Esophagus squamous epithelium (tissue), 5 donors: Measurements from ENCODE around the gene SPPL2B. TPM values are rescaled to one million over a fixed set of nuclear protein-coding genes. Genes with fewer than 3 reads are reported as not detected.
A peak's percentile ranks its signal among the peaks of the same experiment; 100 is the strongest.
"Not testable (repeated sequence)": the region's sequence is repeated elsewhere in the genome, so short reads cannot be mapped to it uniquely, and the experiment has no call there.

Source experiments
- DNase-seq: peaks from one replicate; lab custom pipeline; 2025; lab: John Stamatoyannopoulos, UW
- H3K27ac ChIP-seq, 4 donors: fragments of 200-600 bp; sonication (generic); one replicate each; pipeline ENCODE4 v1.5.1; 2016 to 2019; ENCODE audit warnings: mild to moderate bottlenecking in 1 of 4
- H3K27me3 ChIP-seq, 4 donors: fragments of 200-600 bp; sonication (generic); 1 replicate in 3 of 4; 2 replicates in 1 of 4; pipeline versions ENCODE4 v1.5.1 to v1.6.0; 2017 to 2021; ENCODE audit warnings: antibody characterized with exemption in 1 of 4
- H3K36me3 ChIP-seq, 3 donors: fragments of 200-600 bp; sonication (generic); one replicate each; pipeline ENCODE4 v1.5.1; 2016 to 2019
- H3K4me1 ChIP-seq, 3 donors: fragments of 200-600 bp; sonication (generic); one replicate each; pipeline ENCODE4 v1.5.1; 2017 to 2019
- H3K4me3 ChIP-seq, 4 donors: fragments of 200-600 bp; sonication (generic); 1 replicate in 3 of 4; 2 replicates in 1 of 4; pipeline ENCODE4 v1.5.1; 2016 to 2019; ENCODE audit warnings: mild to moderate bottlenecking in 2 of 4, moderate library complexity in 1 of 4
- H3K9me3 ChIP-seq, 3 donors: fragments of 200-600 bp; sonication (generic); one replicate each; pipeline ENCODE4 v1.5.1; 2016 to 2019
- POLR2A ChIP-seq, 4 donors: fragments of 450-650 bp; IDR thresholded peaks; one replicate each; pipeline ENCODE4 v1.6.1; 2017; ENCODE audit warnings: antibody characterized with exemption in 4 of 4, mild to moderate bottlenecking in 4 of 4, moderate library complexity in 3 of 4
- WGBS, 2 donors: methylation state at CpG; one replicate each; pipeline ENCODE4 v1.1.5; 2018; 5-methylcytosine and 5-hydroxymethylcytosine counted together
- intact Hi-C: fragments of 100-400 bp; cut with DNase I; formaldehyde crosslinking; loops from one replicate; pipeline ENCODE4 v1.15.0; 2022
- total RNA-seq, 4 donors: library from RNA; depleted of rRNA; stranded (reverse); fragments of >200 nt; gene quantifications; one replicate each; pipeline ENCODE4 v1.1.0, GENCODE V29; 2016
- TF ChIP-seq, protein P1 (sequence below), 6 experiments: fragments of 450-650 bp in 4 of 6; fragments of 200-600 bp in 2 of 6; sonication (generic) in 2 of 6; IDR thresholded peaks; one replicate each; pipeline ENCODE4 v1.5.1; 2016 to 2019; ENCODE audit warnings: antibody characterized with exemption in 6 of 6, mild to moderate bottlenecking in 4 of 6, moderate library complexity in 4 of 6
- donor health status: DM: yes; HTN: yes; CAD: no.

The SPPL2B gene, protein sequence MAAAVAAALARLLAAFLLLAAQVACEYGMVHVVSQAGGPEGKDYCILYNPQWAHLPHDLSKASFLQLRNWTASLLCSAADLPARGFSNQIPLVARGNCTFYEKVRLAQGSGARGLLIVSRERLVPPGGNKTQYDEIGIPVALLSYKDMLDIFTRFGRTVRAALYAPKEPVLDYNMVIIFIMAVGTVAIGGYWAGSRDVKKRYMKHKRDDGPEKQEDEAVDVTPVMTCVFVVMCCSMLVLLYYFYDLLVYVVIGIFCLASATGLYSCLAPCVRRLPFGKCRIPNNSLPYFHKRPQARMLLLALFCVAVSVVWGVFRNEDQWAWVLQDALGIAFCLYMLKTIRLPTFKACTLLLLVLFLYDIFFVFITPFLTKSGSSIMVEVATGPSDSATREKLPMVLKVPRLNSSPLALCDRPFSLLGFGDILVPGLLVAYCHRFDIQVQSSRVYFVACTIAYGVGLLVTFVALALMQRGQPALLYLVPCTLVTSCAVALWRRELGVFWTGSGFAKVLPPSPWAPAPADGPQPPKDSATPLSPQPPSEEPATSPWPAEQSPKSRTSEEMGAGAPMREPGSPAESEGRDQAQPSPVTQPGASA
- total RNA-seq, result 10 to 100 TPM; 14.7 to 37.7 (median 36.2) TPM

DNA sequence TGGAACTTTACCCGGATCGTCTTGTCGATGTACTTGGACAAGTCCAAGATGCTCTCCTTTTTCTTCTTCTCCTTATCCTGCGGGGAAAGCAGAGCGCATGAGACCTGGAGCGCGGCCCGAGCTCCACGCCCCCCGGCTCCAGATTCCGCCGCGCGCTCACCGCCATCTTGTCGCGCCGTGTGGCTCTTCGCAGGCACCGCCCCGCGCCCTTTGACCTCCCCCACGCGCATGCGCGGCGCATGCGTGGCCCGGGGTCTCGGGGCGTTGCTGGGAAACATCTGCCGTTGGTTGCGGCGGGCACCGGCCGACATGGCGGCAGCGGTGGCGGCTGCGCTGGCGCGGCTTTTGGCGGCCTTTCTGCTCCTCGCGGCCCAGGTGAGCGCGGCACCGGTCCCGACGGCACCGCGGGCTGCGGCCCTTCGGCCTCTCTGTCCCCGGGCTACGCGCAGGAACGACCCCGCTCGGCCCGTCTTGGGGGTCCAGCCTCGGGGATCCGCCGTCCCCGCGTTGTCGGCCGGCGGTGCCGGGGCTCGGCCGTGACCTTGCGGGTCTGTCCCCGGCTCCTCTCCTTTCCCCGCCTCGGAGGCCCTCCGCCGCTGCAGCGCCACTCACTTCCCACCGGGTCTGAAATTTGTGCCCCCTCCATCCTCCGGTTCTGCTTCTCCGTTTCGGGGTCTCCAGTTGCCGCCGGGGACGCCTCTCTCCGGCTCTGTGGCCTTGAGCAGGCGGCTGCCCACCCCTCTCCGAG is at the start of gene SPPL2B, which contains the start of gene LSM7:
TSS of gene SPPL2B (plus strand) at position 284 of the 748 bp plus-strand sequence. CDS start at position 310, 26 bp downstream.
TSS of gene LSM7 (minus strand) at position 186 of the 748 bp plus-strand sequence. CDS start at position 166, 20 bp downstream.
- peak within 1 kb of the TSS; percentile 77 to 98 (median 88) for H3K4me3 ChIP-seq
- WGBS, 2 donors, result 1% methylated on average over 26 to 45 of the region's 89 CpGs
- TF ChIP-seq, protein P1, sequence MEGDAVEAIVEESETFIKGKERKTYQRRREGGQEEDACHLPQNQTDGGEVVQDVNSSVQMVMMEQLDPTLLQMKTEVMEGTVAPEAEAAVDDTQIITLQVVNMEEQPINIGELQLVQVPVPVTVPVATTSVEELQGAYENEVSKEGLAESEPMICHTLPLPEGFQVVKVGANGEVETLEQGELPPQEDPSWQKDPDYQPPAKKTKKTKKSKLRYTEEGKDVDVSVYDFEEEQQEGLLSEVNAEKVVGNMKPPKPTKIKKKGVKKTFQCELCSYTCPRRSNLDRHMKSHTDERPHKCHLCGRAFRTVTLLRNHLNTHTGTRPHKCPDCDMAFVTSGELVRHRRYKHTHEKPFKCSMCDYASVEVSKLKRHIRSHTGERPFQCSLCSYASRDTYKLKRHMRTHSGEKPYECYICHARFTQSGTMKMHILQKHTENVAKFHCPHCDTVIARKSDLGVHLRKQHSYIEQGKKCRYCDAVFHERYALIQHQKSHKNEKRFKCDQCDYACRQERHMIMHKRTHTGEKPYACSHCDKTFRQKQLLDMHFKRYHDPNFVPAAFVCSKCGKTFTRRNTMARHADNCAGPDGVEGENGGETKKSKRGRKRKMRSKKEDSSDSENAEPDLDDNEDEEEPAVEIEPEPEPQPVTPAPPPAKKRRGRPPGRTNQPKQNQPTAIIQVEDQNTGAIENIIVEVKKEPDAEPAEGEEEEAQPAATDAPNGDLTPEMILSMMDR (IDR thresholded peaks at IDR 0.05), result peak in 1 of 6 experiments; percentile 28
- TF ChIP-seq POLR2A (IDR thresholded peaks at IDR 0.05), result peak in 3 of 4 donors; percentile 36 to 71 (median 61)
- DNase-seq, result peak; percentile 37
- H3K27me3 ChIP-seq, result no peaks in the 10 kb centered on the region
- intact Hi-C loops, result loop anchor here (5.0 kb wide), 1 partner anchor 56 kb away; no protein-coding TSS in a partner anchor
- peaks cover 27 to 75% (median 44%) of the 10 kb centered on the region in 3 donors for H3K4me1 ChIP-seq
- peak within 1 kb of the TSS; percentile 82 to 91 (median 83) for H3K27ac ChIP-seq
- H3K36me3 ChIP-seq, result peaks cover 0 to 32% (median 7%) of the 10 kb centered on the region in 3 donors
- H3K9me3 ChIP-seq, result no peaks in the 10 kb centered on the region

- Histone ChIP-seq H3K27me3 (peaks cover 0 to 20% (median 0%) of the 10 kb centered on the region in 4 donors), H3K4me3 (no peak overlapping the region), H3K9me3 (no peaks in the 10 kb centered on the region), H3K36me3 (peaks cover 0 to 10% (median 0%) of the 10 kb centered on the region in 3 donors), H3K27ac (no peak overlapping the region), H3K4me1 (peaks cover 7 to 26% (median 17%) of the 10 kb centered on the region in 3 donors)
- 49 to 73% methylated on average over 11 to 12 of the region's 26 CpGs for WGBS, 2 donors
- no peak for DNase-seq
- TF ChIP-seq POLR2A (IDR thresholded peaks at IDR 0.05), result no peak
- TF ChIP-seq, protein P1 (IDR thresholded peaks at IDR 0.05), result no peak
- intact Hi-C loops, result loop anchor here (10.0 kb wide), 2 partner anchors 114 to 344 kb away; no protein-coding TSS in a partner anchor
Measured at GRCh38 chr19:2280633-2281264, 47.7 kb upstream of the SPPL2B start.

DNA sequence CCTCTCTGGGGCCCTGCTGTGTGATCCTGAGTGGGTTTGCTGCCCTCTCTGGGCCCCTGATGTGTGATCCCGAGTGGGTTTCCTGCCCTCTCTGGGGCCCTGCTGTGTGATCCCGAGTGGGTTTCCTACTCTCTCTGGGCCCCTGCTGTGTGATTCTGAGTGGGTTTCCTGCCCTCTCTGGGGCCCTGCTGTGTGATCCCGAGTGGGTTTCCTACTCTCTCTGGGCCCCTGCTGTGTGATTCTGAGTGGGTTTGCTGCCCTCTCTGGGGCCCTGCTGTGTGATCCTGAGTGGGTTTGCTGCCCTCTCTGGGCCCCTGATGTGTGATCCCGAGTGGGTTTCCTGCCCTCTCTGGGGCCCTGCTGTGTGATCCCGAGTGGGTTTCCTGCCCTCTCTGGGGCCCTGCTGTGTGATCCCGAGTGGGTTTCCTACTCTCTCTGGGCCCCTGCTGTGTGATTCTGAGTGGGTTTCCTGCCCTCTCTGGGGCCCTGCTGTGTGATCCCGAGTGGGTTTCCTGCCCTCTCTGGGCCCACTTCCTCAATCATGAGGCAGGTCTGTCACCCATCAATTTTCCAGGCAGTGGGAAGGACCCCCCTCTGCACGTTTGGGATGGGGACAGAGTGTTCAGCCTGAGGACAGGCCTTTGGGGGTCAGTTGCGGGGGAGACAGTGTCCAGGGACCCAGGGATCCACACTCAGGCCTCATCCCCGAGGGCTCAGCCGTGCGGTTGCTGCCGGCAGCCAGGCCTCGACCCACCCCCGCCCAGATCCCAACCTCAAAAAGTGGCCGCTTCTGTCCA is 47.0 kb upstream of the SPPL2B start:
- H3K27me3 ChIP-seq, result peaks cover 0 to 28% (median 0%) of the 10 kb centered on the region in 4 donors
- H3K27ac ChIP-seq, result peak overlapping the region; percentile 12 to 62 (median 38)
- not testable (repeated sequence) for H3K9me3 ChIP-seq, DNase-seq, H3K36me3 ChIP-seq
- WGBS, 2 donors, result 17% methylated on average over 1 of the region's 16 CpGs; no CpG with 5 or more reads in 1 of the 2 donors
- peak overlapping the region in 3 of 4 donors; percentile 37 to 61 (median 39) for H3K4me3 ChIP-seq
- peaks cover 0 to 19% (median 13%) of the 10 kb centered on the region in 3 donors for H3K4me1 ChIP-seq
- intact Hi-C loops, result loop anchor here (10.0 kb wide), 2 partner anchors 113 to 343 kb away; no protein-coding TSS in a partner anchor

DNA sequence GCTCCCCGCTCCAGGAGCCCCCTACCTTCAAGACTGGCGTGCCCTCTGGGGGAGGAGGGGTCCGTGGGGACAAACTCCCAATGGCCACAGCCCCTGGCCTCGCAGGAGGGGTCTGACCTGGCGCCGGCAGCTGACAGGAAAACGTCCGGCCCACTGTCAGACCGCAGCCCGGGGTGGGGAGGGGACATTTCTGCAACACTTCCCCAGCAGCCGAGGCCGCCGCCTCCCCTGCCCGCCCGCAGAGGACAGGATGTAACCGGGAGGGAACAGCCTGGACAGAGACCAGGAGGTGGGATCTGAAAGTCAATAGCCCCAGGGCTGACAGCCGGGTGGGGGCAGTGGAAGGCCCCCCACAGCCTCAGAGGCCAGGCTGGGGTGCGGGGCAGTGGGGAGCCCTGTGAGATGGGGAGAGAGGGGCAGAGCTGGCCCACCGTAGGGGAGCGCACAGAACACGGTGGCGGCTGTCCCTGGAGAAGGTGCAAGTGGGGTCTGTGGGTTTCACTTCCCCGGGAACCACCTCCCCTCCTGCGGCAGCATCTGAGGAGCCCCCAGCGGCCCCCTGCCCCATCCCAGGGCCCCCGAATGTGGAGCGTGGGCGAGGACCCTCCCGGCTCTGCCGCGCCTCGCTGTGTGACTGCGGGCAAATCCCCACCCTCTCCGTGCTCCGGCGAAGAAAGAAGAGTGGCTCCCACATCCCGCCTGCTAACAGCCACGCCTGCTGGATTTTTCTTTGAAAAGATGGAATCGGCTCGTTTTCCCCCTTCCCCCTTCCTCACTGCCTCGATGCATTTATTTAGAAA is 46.2 kb upstream of the SPPL2B start, which contains the start of gene PEAK3:
TSS of gene PEAK3 (minus strand) at position 114 of the 800 bp plus-strand sequence. CDS start 1,244 bp downstream, outside the sequence.
- intact Hi-C loops, result loop anchor here (10.0 kb wide), 2 partner anchors 113 to 343 kb away; no protein-coding TSS in a partner anchor
- Histone ChIP-seq H3K9me3 (no peaks in the 10 kb centered on the region), H3K27me3 (peaks cover 0 to 36% (median 0%) of the 10 kb centered on the region in 4 donors), H3K36me3 (no peaks in the 10 kb centered on the region), H3K4me3 (peak within 1 kb of the TSS in 3 of 4 donors; percentile 37 to 61 (median 39)), H3K27ac (peak within 1 kb of the TSS; percentile 12 to 62 (median 38)), H3K4me1 (peaks cover 0 to 16% (median 10%) of the 10 kb centered on the region in 3 donors)
- TF ChIP-seq, protein P1 (IDR thresholded peaks at IDR 0.05), result no peak
- peak in 1 of 4 donors; percentile 18 for TF ChIP-seq POLR2A (IDR thresholded peaks at IDR 0.05)
- DNase-seq, result peak; percentile 54
- 31% methylated on average over 10 to 12 of the region's 41 CpGs for WGBS, 2 donors
